KG1 (cell line): ENCODE measurements around the gene EPM2AIP1.
A peak's percentile ranks its signal among the peaks of the same experiment; 100 is the strongest.
"Not testable (repeated sequence)": the region's sequence is repeated elsewhere in the genome, so short reads cannot be mapped to it uniquely, and the experiment has no call there.

Experiments
- DNase-seq: peaks from one replicate; lab custom pipeline; 2025; lab: John Stamatoyannopoulos, UW

The EPM2AIP1 gene

DNA sequence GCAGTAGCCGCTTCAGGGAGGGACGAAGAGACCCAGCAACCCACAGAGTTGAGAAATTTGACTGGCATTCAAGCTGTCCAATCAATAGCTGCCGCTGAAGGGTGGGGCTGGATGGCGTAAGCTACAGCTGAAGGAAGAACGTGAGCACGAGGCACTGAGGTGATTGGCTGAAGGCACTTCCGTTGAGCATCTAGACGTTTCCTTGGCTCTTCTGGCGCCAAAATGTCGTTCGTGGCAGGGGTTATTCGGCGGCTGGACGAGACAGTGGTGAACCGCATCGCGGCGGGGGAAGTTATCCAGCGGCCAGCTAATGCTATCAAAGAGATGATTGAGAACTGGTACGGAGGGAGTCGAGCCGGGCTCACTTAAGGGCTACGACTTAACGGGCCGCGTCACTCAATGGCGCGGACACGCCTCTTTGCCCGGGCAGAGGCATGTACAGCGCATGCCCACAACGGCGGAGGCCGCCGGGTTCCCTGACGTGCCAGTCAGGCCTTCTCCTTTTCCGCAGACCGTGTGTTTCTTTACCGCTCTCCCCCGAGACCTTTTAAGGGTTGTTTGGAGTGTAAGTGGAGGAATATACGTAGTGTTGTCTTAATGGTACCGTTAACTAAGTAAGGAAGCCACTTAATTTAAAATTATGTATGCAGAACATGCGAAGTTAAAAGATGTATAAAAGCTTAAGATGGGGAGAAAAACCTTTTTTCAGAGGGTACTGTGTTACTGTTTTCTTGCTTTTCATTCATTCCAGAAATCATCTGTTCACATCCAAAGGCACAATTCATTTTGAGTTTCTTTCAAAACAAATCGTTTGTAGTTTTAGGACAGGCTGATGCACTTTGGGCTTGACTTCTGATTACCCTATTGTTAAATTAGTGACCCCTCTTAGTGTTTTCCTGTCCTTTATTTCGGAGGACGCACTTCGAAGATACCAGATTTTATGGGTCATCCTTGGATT lies 674 bp upstream of the EPM2AIP1 start, which contains the start of gene MLH1:
MLH1 (plus strand) TSS at position 193 of the 958 bp plus-strand sequence; CDS start at position 223, 30 bp downstream.
- DNase-seq: no peak

DNA sequence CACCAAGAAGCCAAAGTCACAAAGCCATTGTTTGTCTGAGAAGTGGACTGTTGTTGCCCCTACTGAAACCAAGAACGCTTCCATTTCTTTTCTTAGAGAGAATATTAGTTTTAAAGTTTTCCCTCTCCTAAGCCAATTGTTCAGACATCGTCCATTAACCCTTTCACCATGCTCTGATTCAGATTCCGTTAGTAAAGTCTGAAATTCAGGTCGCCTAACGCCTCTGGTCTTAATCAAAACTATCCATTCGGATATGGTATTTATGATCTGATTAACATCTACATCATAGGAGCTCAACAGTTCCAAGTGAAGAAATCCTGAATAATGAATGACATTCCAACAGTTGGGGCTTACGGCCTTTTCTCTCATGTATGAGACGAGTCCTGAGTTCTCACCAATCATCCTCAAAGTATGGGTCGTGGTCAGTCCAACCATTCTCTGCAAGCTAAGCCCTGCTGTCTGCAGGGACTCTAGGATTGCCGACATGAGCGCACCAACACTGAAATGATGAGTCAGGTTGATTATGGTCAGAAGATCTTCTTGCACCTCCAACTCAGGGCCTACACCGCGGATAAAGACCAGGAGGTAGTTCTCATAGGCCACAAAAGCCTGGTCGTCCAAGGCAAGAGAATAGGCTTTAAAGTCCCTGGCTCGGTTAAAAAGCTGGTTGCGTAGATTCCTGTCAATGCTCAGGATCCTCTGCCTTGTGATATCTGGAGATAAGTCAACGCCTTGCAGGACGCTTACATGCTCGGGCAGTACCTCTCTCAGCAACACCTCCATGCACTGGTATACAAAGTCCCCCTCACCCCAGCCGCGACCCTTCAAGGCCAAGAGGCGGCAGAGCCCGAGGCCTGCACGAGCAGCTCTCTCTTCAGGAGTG lies 767 bp downstream of the EPM2AIP1 start:
- no peak for DNase-seq

DNA sequence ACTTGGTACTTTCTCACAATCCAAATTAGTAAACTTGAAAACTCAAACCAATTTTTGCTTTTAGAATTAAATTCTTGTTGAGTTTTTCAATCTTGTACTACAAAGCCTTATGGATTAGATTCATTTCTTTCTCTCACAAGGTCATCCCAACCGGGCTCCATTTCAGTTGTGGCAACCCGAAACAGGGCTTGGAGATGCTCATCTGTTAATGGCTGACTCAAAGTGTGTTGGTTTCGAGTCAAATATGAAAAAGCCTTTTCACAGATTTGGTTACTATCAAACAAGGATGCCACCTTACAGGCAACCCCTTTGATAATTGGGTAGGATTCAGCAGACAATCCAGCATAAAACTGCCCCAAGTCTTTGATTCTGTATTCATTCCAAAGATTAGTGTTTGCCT lies 1.8 kb downstream of the EPM2AIP1 start:
- no peak for DNase-seq

DNA sequence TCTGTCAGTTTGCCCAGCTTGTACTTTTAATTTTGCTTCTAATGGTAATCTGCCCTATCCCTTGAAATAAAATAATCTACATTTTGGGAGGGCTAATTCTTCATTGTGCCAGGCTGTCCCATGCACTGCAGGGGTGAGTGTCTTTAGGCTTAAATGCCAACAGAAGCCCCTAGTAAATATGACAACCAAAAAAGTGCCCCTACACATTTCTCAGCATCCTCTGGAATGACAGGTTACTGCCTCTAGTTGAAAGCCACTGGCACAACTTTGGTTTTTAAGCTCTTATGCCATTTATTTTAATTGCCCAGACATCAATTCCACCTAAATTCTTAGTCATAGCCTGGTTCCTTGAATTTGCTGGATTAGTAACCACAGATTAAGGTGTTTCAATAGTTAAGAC lies 3.4 kb downstream of the EPM2AIP1 start:
- DNase-seq: no peak

DNA sequence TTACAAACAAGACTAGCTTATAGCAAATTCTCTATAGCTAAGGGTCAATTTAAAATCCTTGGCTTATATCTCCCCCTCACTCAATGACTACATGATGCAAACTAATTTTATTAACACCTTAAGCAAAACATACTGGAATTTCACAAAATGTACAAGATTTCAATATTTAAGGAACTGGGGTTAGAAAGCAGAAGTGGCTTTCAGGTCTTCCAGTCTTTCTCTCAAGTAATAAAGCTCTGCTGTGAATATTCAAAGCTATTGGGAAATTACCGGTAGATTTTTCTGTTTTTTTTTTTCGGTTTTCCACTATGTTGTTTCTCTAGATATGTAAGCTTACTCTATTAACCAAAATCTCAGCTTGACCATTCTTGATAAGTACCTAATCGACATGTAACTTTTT lies 3.9 kb downstream of the EPM2AIP1 start:
- no peak for DNase-seq

DNA sequence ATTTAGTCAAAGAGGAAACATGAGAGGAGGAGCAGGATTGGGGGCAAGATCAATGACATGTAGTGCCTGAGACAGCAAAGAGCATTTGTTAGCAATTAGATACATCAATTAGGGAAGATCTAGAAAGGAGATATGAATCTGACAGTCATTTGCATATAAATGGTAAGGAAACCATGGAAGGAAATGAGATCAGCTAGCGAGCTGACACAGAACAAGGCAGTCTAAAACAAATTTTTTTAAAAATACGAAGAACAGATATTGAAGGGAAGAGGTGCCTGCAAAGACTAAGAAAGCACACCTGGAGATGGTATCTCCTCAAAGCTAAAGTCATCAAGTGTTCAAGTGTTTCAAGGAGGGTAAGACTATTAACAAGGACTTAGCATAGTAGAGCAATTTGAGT lies 4.6 kb downstream of the EPM2AIP1 start:
- no peak for DNase-seq

DNA sequence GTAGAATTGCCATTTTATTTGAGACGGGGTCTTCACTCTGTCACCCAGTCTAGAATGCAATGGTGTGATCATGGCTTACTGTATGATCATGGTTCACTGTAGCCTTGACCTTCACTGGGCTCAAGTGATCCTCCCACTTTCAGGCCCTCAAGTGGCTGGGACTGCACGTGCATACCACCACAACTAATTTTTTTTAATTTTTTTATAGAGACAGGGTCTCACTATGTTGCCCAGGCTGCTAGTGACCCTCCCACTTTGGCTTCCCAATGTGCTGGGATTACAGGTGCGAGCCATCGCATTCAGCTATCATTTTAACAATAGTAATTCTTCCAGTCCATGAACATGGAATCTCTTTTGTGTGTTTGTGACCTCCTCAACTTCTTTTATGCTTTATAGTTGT lies 11.9 kb downstream of the EPM2AIP1 start:
- no peak for DNase-seq

DNA sequence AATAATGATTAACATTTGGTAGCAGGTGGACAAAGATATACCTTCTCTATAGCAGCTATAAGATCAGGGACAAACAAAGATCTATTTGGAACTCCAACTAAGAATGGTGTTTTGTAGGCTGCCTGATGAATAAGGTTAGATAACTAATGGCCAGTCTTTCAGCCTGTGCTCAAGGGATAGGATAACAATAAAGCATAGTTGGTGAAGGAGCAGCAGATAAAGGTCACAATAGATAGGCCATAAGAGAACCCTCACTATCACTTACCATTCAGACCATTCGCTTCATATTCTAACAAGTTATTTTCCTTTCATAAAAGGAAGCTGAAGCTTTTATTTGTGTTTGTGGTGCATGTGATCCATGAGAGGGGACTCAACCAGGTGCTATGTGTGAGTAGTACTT lies 19.8 kb downstream of the EPM2AIP1 start:
- DNase-seq: no peak

DNA sequence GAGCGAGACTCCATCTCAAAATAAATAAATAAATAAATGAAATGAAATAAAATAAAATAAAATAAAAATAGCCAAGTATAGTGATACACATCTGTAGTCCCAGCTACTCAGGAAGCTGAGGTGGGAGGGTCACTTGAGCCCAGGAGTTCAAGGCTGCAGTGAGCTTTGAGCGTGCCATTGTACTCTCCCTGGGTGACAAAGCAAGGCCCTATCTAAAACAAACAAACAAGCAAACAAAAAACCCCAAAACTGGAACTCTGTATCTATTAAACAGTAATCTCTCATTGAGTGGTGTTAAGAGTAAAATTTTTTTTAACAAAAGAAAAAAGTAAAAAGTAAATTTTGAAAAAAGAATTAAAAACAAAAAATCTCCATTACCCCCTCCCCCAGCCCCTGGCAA lies 20.8 kb downstream of the EPM2AIP1 start:
- no peak for DNase-seq

DNA sequence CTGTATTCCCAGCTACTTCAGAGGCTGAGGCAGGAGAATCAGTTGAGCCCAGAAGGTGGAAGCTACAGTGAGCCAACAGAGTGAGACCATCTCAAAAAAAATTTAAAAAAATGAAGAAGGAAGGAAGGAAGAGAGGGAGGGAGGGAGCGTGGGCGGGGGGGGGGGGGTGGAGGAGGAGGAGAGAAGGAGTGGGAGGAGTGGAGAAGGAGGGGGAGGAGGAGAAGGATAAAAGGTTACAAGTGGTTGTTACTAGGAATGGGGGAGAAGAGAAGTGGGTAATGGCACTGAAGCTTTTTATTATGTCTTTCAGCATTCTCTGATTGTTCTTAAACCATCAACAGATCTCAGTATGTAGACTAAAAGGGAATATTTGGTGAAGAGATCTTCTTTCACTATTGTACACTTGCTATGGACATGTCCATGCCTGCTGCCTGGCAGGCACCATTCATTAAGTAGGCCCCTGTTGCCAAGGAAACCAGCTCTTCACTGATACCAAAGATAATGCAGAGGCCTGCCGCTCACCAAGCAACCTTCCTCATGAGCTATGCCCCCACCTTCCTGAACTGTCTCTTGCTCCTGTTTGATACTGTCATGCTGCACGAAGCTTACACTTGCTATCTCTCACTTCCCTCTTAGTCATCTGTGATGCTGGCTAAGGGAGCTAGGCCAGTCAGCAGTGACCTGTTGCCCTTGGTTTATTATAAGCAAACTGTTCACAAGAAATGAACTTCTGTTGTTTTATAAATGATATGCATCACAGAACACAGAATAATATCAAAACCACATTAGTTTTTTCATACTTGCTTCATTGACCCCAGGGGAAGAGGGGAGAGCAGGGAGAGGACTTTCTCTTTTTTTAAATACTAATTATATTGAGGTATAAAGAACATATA lies 23.1 kb downstream of the EPM2AIP1 start:
- peak; percentile 71 for DNase-seq

DNA sequence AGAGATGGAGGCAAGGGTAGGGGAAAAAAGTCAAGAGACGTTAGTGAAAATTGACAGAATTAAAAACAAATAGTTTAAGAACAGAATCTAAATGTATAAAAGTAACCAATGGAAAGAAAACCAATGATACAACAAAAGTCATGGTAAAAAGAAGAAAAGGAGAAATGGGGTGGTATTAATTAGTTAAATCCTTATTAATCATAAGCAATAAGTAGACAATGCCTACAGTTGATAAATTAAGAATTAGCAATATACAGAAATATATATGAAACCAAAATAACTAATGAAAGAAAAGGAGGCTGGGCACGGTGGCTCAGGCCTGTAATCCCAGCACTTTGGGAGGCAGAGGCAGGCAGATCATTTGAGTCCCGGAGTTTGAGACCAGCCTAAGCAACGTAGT lies 23.8 kb downstream of the EPM2AIP1 start:
- DNase-seq: no peak

DNA sequence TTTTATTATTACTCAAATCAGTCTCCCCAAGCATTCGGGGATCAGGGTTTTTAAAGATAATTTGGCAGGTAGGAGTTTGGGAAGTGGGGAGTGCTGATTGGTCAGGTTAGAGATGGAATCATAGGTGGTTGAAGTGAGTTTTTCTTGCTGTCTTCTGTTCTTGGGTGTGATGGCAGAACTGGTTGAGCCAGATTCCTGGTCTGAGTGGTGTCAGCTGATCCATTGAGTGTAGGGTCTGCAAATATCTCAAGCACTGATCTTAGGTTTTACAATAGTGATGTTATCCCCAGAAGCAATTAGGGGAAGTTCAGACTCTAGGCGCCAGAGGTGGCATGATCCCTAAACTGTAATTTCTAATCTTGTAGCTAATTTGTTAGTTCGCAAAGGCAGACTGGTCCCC lies 27.5 kb downstream of the EPM2AIP1 start:
- DNase-seq: no peak

DNA sequence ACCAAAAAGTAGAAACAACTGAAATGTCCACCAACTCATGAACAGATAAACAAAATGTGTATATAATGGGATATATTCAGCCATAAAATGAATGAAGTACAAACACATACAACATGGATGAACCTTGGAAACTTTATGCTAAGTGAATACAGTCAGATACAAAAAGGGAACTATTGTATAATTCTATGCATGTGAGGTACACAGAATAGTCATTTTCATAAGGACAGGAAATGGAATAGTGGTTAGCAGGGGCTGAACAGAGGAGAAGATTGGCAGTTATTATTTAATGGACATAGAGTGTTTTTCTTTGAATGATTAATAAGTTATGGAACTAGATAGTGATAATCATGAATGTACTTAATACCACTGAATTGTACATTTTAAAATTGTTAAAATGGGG lies 28.1 kb downstream of the EPM2AIP1 start:
- DNase-seq: no peak

DNA sequence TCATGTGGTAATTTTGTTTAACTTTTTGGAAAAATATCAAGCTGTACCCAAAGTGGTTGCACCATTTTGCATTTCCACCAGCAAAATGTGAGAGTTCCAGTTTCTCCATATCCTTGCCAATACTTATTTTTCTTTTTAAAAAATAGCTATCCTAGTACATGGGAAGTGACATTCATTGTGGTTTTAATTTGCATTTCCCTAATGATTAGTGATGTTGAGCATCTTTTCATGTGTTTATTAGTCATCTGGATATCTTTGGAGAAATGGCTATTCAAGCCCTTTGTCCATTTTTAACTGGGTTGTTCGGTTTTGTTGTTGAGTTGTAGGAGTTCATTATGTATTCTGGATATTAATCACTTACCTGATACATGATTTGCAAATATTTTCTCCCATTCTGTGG lies 28.6 kb downstream of the EPM2AIP1 start:
- no peak for DNase-seq

DNA sequence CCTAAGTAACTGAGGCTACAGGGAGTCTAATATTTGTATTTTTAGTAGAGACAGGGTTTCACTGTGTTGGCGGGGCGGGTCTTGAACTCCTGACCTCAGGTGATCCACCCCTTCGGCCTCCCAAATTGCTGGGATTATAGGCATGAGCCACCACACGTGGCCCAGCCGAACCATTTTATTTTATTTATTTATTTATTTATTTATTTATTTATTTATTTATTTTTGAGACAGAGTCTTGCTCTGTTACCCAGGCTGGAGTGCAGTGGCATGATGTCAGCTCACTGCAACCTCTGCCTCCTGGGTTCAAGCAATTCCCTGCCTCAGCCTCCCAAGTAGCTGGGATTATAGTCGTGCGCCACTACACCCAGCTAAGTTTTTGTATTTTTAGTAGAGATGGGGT lies 29.9 kb downstream of the EPM2AIP1 start:
- not testable (repeated sequence) for DNase-seq

DNA sequence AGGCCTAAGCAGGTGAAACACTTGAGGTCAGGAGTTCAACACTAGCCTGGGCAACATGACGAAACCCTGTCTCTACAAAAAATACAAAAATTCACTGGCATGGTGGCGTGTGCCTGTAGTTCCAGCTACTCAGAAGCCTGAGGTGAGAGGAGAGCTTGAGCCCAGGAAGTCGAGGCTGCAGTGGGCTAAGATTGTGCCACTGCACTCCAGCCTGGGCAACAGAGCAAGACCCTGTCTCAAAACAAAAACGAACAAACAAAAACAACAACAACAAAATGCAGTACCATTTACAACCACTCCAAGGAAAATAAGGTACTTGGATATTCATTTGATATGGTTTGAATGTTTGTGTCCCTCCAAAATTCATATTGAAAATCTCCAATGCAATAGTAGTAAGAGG lies 32.4 kb downstream of the EPM2AIP1 start:
- DNase-seq: no peak

DNA sequence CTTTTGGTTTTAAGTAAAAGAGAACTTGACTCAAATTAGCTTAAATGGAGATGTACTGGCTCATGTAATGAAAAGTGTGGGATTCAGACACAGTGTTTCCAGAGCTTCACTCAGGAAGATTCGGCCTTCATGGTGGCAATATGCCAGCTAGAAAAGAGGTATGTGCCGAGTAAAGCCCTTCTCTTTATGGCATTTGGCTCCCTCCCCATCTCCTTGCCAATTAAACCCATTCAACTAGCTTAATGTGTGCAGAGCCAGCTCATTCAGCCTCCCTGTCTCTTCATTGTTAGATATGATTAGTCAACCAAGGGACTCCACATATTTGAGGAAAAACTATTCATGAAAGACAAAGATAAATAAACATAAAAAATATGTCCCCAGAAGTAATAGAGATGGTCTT lies 33.1 kb downstream of the EPM2AIP1 start:
- no peak for DNase-seq

DNA sequence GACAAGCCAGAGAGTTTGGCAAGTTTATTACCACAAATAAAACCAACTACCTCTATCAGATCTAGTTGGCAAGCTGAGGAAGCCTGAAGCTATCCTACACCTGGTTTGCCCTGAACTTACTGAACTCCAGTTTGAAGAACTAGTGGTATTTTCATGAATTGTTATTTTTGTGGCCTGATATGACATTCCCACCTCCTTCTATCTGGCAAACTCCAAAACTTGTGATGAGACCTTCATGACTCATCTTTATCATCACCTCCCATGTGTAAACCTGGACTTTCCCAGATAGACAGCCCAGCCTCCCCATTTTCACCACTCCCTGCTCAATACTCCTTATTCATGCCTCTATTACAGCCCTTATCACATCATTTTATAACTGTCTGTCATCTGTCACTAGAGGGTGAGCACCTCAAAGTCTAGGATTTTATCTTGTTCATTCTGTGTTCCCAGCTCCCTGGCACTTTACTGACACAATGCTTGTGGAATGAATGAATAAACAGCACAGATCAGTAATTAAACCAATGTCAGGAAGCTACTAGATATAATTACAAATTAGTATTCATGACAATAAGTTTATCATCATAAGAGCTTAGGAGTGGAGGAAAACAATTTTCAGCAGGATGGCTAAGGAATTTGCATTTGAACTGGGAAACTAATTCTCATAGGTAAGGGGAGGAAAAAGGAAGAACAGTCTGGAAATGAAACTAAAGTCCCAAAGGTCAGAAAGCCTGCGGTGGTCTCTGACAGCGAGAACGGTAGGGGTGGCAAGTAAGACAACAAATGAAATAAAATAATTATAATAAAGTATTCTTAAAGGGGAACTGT lies 34.9 kb downstream of the EPM2AIP1 start:
- no peak for DNase-seq

DNA sequence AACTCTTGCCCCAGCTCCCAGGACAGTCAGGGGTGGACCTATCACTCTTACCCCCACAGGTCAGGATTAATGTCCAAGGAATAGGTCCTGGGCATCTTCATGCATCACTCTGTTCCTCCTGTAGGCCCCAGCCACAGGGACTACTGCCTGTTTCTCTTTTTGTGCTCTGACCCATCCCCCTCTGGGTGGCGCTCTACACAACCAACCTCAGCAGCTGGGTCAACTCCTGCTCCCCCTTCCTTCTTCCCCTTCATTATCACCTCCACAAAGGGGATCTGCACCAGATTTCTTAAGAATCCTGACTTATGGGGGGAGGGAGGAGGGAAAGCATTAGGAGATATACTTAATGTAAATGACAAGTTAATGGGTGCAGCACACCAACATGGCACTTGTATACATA lies 35.9 kb downstream of the EPM2AIP1 start:
- DNase-seq: no peak

DNA sequence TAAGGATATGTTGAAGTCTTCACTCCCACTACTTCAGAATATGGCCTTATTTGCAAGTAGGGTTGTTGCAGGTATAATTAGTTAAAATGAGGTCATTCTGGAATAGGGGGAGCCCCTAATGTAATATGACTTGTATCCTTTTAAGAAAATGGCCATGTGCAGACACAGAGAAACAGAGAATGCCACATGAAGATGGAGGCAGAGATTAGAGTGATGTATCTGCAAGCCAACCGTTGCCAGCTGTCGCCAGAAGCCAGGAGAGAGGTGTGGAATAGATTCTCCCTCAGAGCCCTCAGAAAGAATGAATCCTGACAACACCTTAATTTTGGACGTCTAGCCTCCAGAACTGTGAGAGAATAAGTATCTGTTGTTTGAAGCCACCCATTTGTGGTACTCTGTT lies 36.8 kb downstream of the EPM2AIP1 start:
- DNase-seq: no peak
